GF-D8 (cell line): Measurements from ENCODE around the gene SUCLG2.
"Not testable (repeated sequence)": the region's sequence is repeated elsewhere in the genome, so short reads cannot be mapped to it uniquely, and the experiment has no call there.

Experiments used
- DNase-seq: peaks from one replicate; lab custom pipeline; 2025; lab: John Stamatoyannopoulos, UW

SUCLG2 gene

DNA sequence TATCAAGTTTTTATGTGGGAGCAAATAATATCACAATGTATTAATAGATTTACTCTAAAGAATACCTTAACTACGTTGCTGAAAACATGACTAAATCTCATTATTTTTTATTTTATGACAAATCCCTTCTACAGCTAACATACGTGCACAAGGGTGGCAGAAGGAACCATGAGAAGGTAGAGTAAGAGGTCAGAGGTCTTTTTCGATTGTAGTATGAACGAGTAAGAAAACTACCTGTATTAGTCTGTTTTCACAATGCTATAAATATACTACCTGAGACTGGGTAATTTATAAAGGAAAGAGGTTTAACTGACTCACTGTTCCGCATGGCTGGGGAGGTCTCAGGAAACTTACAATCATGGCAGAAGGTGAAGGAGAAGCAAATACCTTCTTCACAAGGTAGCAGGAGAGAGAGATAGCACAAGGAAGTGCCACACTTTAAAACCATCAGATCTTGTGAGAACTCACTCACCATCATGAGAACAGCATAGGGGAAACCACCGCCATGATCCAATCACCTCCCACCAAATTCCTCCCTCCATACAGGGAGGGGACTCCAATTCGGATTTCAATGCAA is 95.3 kb downstream of the SUCLG2 start:
- no peak for DNase-seq

- DNase-seq: no peak
Measured at GRCh38 chr3:67558426-67558825, 96.0 kb downstream of the SUCLG2 start.

DNA sequence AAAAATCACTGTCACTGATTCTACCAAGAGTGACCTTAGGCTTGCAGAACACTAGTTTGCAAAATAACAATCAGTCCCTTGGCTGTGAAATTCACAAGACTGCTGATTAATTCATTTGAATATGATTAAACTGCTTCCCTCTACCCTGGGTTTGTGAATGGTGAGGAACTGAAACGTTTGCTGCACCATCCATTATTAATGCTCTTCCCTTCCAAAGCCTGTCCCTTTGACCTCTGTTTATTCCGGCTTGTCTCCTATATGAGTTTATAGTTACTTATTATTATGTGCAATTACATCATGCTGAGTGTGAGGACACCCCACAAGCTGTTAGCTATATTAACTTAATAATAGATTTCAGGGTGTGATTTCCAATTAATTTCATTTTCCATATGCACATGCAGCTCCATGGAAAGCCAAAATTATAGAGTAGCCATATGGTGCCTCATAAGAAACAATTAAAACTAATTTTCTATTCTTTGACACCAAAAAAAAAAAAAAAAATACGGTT is 96.5 kb downstream of the SUCLG2 start:
- no peak for DNase-seq

DNA sequence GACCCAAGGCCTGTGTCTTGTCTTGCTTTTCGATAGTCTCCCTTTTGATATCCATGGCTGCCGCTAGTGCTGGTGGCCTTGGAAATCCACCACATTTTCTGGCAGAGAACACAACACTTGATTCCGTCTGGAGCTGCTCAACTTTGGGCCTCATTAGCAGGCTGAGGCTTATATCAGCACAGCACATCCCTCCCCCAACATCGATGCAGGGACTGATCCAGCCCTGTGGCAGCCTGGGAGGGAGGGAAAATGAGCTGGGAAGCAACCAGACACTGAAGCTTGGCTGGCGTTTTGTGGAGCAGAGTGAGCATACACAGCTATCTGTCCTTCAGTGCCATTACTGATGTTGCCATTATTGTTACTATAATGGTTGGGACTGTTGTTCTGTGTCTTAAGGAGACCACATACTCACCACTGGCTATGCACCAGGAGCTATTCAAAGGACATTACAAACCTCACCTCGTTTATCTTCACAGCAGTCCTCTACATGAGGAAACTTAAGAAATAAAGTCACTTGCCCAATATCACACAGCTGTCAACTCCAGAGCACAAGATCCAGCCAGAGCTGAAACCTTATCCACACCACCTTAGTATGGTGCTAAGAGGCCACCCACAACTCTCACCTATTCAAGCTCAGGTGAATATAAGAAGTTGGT is 102.9 kb downstream of the SUCLG2 start:
- DNase-seq: no peak

DNA sequence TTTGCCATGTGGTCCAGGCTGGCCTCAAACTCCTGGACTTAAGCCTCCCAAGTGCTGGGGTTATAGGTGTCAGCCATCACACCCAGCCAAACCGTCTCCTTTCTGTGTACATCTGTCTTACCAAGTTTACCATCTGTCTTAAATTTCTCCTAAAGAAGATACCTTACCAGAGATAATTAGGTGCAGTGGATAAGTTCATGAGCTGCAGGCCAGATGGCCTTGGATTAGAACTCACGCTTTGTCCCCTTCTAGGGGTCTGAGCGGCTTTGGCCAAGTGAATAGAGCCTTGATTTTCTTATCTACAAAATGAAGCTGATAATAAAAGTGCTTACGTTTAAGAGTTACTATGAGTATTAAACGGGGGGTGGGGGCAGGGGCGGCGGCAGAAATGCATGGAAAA is 103.9 kb downstream of the SUCLG2 start:
- no peak for DNase-seq

DNA sequence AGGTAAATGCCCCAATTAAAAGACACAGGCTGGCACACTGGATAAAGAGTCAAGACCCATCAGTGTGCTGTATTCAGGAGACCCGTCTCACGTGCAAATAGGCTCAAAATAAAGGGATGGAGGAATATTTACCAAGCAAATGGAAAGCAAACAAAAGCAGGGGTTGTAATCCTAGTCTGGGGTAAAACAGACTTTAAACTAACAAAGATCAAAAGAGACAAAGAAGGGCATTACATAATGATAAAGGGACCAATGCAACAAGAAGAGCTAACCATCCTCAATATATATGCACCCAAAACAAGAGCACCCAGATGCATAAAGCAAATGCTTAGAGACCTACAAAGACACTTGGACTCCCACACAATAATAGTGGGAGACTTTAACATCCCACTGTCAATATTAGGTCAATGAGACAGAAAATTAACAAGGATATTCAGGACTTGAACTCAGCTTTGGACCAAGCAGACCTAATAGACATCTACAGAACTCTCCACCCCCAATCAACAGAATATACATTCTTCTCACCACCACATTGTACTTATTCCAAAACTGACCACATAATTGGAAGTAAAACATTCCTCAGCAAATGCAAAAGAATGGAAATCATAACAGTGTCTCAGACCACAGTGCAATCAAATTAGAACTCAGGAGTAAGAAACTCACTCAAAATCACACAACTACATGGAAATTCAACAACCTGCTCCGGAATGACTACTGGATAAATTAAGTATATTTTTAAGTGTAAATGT is 111.7 kb downstream of the SUCLG2 start:
- not testable (repeated sequence) for DNase-seq

DNA sequence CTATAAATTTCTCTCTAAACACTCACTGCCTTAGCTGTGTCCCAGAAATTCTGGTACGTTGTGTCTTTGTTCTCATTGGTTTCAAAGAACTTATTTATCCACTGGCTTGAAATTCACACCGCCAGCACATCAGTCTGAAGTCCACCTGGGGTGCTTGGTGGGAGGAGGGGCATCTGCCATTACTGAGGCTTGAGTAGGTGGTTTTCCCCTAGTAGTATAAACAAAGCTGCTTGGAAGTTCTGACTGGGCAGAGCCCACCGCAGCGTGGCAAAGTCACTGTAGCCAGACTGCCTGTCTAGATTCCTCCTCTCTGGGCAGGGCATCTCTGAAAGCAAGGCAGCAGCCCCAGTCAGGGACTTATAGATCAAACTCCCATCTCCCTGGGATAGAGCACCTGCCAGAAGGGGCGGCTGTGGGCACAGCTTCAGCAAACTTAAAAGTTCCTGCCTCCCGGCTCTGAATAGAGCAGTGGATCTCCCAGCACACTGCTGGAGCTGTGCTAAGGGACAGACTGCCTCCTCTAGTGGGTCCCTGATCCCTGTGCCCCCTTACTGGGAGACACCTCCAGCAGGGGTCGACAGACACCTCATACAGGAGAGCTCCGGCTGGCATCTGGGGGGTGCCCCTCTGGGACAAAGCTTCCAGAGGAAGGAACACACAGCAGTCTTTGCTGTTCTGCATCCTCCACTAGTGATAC is 114.1 kb downstream of the SUCLG2 start:
- DNase-seq: no peak

- DNase-seq: not testable (repeated sequence)
Measured at GRCh38 chr3:67537203-67537602, 117.2 kb downstream of the SUCLG2 start.

- no peak for DNase-seq
Measured at GRCh38 chr3:67535006-67535405, 119.4 kb downstream of the SUCLG2 start.

DNA sequence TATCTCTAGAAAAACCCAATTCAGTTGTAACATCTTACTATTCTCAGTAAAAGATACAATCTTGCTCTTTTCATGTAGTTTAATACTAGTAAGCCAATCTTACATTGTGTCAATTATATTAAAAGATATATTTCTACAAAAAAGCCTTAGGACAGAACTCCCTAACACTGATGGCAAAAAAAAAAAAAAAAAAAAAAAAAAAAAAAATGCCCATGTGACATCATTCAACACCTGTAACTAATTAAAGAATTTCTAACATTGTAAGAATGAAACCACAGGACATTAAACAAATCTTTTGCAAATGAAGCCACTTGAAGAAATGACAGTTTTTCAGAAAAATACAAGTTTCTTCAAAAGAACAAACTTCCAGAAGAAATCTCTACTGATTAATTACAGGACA is 119.8 kb downstream of the SUCLG2 start:
- DNase-seq: no peak

- DNase-seq: no peak
Measured at GRCh38 chr3:67531181-67532101, 123.0 kb downstream of the SUCLG2 start.

GRCh38 chr3:67529915-67530314 is 124.5 kb downstream of the SUCLG2 start:
- no peak for DNase-seq

DNA sequence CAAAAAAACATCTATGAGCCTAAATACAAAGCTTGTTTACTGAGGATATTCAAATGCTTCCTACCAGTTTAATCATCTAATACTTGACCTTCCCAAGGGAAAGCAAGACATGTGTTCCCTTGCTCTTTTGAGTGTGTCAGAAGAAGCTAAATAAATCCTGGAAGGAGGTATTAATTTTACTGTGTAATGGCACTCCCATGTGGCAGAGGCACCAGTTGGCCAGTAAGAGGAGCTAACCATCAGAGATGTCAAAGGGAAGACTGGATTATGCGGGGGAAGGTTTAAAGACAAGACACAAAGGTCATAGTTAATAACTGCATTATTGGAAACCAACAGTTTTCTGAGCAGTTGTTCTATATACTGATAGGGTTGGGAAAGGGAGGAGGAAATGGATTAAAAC is 125.1 kb downstream of the SUCLG2 start:
- no peak for DNase-seq

DNA sequence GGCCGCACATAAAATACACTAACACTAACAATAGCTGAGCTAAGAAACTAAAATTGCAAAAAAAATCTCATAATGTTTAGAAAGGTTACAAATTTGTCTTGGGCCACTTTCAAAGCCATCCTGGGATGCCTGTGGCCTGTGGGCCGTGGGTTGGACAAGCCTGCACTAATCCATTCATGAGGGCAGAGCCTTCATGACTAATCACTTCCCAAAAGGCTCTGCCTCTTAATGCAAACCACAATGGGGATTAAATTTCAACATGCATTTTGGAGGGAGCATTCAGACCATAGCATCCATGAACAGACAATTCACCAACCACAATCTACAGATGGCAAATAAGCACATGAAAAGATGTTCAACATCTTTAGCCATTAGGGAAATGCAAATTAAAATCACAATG is 128.2 kb downstream of the SUCLG2 start:
- no peak for DNase-seq

GRCh38 chr3:67524046-67524445 is 130.4 kb downstream of the SUCLG2 start:
- DNase-seq: no peak

DNA sequence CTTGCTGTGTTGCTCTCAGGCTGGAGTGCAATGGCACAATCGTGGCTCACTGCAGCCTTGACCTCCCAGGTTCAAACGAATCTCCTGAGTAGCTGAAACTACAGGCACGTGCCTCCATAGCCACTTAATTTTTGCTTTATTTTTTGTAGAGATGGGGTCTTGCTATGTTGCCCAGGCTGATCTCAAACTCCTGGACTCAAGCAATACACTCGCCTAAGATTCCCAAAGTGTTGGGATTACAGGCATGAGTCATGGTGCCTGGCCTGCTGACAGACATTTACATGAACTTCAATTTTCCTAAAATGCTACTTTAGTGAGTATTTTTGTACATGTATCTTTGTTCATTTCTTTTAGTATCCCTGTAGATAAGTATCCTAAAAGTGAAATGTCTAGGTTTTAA is 132.3 kb downstream of the SUCLG2 start:
- DNase-seq: no peak

DNA sequence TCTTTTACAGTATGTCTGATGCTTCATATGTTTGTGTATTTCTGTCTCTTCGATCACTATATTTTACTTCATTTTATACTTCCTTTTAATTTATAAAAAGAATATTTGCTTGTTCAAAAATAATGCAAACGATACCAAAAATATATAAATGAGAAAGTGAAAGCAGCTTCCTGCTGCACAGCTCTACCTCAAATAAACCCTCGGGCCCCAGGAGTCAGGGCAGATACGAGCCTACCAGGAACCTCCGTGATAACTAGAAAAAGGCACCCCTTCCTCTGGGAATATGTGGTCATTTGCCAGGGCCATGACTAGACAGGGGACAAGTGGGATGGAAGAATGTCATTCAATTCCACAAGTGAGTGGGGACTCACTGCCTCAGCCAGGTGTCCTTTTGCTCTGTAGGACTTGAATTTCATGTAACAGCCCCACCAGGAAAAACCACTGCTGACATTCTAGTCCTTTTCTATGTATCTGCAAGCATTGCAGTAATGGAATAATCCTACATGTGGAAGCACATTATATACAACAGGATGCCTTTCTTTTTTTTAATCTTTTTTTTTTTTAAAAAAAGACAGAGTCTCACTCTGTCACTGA is 133.3 kb downstream of the SUCLG2 start:
- no peak for DNase-seq

- no peak for DNase-seq
Measured at GRCh38 chr3:67518236-67518635, 136.2 kb downstream of the SUCLG2 start.

DNA sequence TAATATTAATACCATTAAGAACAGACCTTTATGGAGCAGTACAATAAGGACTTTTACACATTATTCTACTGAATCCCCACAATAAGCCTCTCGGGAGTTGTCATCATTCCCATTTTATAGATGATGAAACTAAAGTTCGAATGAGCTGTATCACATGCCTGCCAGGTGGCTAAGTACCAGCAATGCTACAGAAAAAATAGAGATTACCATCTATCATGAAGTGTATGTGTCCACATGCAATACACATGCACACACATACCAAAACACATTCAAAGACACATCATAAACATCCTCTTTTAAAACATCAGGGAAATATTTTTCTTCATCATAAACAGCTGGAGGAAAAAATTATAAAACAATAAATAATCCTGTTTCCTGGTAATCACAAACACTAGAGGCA is 136.6 kb downstream of the SUCLG2 start:
- no peak for DNase-seq

DNA sequence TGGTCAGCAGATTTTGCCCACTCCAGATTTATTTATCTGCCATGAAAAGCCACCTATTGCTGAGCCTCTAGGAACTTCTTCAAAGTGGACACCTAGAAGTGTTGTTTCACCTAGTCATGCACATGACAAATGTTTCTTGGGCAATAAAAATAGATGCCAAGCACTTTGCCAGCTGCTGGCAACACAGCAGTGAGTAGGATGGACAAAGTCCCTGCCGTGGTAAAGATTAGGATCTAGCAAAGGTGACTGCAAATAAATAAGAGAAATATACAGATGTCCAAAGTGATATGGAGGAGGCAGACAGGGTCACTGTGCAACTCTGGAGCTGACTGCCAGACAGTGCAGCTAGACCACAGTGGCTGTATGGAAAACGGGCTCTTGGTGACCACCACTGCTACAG is 137.9 kb downstream of the SUCLG2 start:
- DNase-seq: no peak

DNA sequence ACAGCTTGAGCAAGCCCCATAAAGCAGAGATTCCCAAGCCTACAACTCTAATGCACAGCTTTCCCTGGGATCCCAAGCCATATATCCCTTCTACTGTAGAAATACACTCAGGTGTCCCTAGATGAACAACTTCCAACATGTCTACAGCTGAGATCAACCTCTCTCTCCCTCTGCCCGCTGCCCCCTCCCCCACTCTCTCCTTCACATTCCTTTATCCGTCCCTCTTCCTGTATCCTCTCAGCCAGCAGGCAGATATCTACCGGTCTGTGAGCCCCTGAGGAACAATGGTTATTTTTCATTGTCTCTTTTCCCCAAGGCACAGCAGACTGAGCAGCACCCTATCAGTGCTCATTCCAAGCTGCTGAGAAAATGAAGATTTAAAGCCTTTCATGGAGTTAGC is 138.6 kb downstream of the SUCLG2 start:
- no peak for DNase-seq
